Upper lobe of left lung (tissue), 6 donors: ENCODE measurements around the gene SH2D2A. TPM values are rescaled to one million over a fixed set of nuclear protein-coding genes. Genes with fewer than 3 reads are reported as not detected.

Experiments used
- ATAC-seq, 2 donors: fragments of 200-7000 bp; cut with Tn5 transposase; one replicate each; pipeline ENCODE4 v1.9.1; 2022; ENCODE audit warnings: mild to moderate bottlenecking in 2 of 2, moderate library complexity in 2 of 2; ENCODE audit not compliant: low FRiP score in 2 of 2
- DNase-seq, 2 donors: peaks; one replicate each; pipeline ENCODE4 v3.0.0-alpha.2; 2019 to 2020
- H3K27ac ChIP-seq, 4 donors: fragments of 200-600 bp; sonication (generic); one replicate each; pipeline ENCODE4 v1.5.1; 2016 to 2019
- H3K27me3 ChIP-seq, 4 donors: fragments of 200-600 bp; sonication (generic); one replicate each; pipeline ENCODE4 v1.5.1; 2017 to 2019
- H3K36me3 ChIP-seq, 4 donors: fragments of 200-600 bp; sonication (generic); one replicate each; pipeline ENCODE4 v1.5.1; 2016 to 2019
- H3K4me1 ChIP-seq, 4 donors: fragments of 200-600 bp; sonication (generic); one replicate each; pipeline ENCODE4 v1.5.1; 2018 to 2019
- H3K4me3 ChIP-seq, 4 donors: fragments of 200-600 bp; sonication (generic); one replicate each; pipeline ENCODE4 v1.5.1; 2017 to 2019; ENCODE audit warnings: mild to moderate bottlenecking in 2 of 4, moderate library complexity in 1 of 4
- H3K9me3 ChIP-seq, 4 donors: fragments of 200-600 bp; sonication (generic); one replicate each; pipeline ENCODE4 v1.5.1; 2018 to 2019
- EP300 ChIP-seq, 4 donors: sonication (generic); formaldehyde crosslinking; IDR thresholded peaks; one replicate each; pipeline ENCODE4 v1.5.1; 2017; ENCODE audit warnings: antibody characterized with exemption in 4 of 4, control low read depth in 2 of 4
- POLR2A ChIP-seq, 4 donors: fragments of 450-650 bp; IDR thresholded peaks; one replicate each; pipeline ENCODE4 v1.5.1; 2016 to 2017; ENCODE audit warnings: antibody characterized with exemption in 4 of 4, mild to moderate bottlenecking in 2 of 4
- POLR2AphosphoS5 ChIP-seq, 2 donors: sonication (generic); formaldehyde crosslinking; IDR thresholded peaks; one replicate each; pipeline ENCODE4 v1.5.1; 2017; ENCODE audit warnings: antibody characterized with exemption in 2 of 2
- WGBS, 2 donors: methylation state at CpG; one replicate each; pipeline ENCODE4 v1.1.5; 2017 to 2018; 5-methylcytosine and 5-hydroxymethylcytosine counted together
- total RNA-seq, 6 donors: library from RNA; depleted of rRNA in 4 of 6; stranded (reverse); fragments of >200 nt in 4 of 6; gene quantifications; one replicate each; pipeline versions ENCODE4 v1.1.0 to v1.2.1, GENCODE V29; 2016 to 2021
- TF ChIP-seq, protein P1 (sequence below), 6 experiments: fragments of 450-650 bp in 4 of 6; fragments of 200-600 bp in 2 of 6; sonication (generic) in 2 of 6; IDR thresholded peaks; one replicate each; pipeline ENCODE4 v1.5.1; 2016 to 2019; ENCODE audit warnings: antibody characterized with exemption in 6 of 6
- donor health status: DM: no; HTN: no; CAD: no; lungs with moderate emphysema.
- donor health status: DM: no; HTN: yes; CAD: no; lungs with severe emphysema.

Gene SH2D2A
- total RNA-seq, 6 donors from 2014 or later = 2.3 to 8.4 (median 5.0) TPM

DNA sequence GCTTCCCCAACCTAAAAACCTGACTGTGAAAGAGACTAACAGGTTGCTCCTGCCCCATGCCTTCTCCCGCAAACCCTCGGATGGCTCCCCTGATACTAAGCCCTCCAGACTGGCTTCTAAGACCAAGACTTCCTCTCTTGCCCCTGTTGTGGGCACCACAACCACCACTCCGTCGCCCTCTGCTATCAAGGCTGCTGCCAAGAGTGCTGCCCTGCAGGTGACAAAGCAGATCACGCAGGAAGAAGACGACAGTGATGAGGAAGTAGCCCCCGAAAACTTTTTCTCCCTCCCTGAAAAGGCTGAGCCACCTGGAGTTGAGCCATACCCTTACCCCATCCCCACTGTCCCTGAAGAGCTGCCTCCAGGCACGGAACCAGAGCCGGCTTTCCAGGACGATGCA is 30.0 kb downstream of the SH2D2A start:
- Histone ChIP-seq H3K9me3 (no peaks in the 10 kb centered on the region), H3K4me3 (no peak overlapping the region), H3K27me3 (no peaks in the 10 kb centered on the region), H3K36me3 (peaks cover 20 to 86% (median 49%) of the 10 kb centered on the region in 4 donors), H3K27ac (no peak overlapping the region), H3K4me1 (peaks cover 5 to 7% (median 6%) of the 10 kb centered on the region in 4 donors)
- WGBS, 2 donors = 74 to 79% methylated on average over 10 of the region's 10 CpGs
- TF ChIP-seq POLR2A (IDR thresholded peaks at IDR 0.05) = no peak
- TF ChIP-seq, protein P1, sequence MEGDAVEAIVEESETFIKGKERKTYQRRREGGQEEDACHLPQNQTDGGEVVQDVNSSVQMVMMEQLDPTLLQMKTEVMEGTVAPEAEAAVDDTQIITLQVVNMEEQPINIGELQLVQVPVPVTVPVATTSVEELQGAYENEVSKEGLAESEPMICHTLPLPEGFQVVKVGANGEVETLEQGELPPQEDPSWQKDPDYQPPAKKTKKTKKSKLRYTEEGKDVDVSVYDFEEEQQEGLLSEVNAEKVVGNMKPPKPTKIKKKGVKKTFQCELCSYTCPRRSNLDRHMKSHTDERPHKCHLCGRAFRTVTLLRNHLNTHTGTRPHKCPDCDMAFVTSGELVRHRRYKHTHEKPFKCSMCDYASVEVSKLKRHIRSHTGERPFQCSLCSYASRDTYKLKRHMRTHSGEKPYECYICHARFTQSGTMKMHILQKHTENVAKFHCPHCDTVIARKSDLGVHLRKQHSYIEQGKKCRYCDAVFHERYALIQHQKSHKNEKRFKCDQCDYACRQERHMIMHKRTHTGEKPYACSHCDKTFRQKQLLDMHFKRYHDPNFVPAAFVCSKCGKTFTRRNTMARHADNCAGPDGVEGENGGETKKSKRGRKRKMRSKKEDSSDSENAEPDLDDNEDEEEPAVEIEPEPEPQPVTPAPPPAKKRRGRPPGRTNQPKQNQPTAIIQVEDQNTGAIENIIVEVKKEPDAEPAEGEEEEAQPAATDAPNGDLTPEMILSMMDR (IDR thresholded peaks at IDR 0.05) = no peak
- TF ChIP-seq EP300 (IDR thresholded peaks at IDR 0.05) = no peak
- TF ChIP-seq POLR2AphosphoS5 (IDR thresholded peaks at IDR 0.05) = no peak
- DNase-seq = no peak
- no peak for ATAC-seq

DNA sequence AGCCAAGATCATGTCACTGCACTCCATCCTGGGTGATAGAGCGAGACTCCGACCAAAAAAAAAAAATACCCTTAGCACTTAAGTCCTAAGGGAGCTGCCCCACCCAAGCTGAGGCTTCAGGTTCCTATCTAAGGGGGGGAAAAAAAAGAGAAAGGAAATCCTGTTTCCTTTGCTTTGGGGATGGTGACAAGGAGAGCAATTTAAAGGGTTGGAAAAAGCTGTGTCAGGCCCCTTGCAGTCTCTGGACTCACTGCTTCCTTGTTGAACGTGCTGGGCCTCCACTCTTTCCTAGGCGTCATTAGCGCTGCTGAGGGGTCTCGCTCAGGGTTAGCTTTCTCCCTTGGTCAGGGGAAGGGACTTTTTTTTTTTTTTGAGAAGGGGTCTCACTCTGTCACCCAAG is 31.2 kb downstream of the SH2D2A start:
- no peak overlapping the region for H3K27ac ChIP-seq
- no peak for DNase-seq
- H3K9me3 ChIP-seq = no peaks in the 10 kb centered on the region
- no peaks in the 10 kb centered on the region for H3K27me3 ChIP-seq
- WGBS, 2 donors = 84 to 87% methylated on average over 6 of the region's 6 CpGs
- peaks cover 14 to 81% (median 41%) of the 10 kb centered on the region in 4 donors for H3K36me3 ChIP-seq
- no peak overlapping the region for H3K4me3 ChIP-seq
- ATAC-seq = no peak
- TF ChIP-seq POLR2A (IDR thresholded peaks at IDR 0.05) = no peak
- TF ChIP-seq EP300 (IDR thresholded peaks at IDR 0.05) = no peak
- TF ChIP-seq POLR2AphosphoS5 (IDR thresholded peaks at IDR 0.05) = no peak
- TF ChIP-seq, protein P1 (IDR thresholded peaks at IDR 0.05) = no peak
- H3K4me1 ChIP-seq = peaks cover 8 to 12% (median 9%) of the 10 kb centered on the region in 4 donors

DNA sequence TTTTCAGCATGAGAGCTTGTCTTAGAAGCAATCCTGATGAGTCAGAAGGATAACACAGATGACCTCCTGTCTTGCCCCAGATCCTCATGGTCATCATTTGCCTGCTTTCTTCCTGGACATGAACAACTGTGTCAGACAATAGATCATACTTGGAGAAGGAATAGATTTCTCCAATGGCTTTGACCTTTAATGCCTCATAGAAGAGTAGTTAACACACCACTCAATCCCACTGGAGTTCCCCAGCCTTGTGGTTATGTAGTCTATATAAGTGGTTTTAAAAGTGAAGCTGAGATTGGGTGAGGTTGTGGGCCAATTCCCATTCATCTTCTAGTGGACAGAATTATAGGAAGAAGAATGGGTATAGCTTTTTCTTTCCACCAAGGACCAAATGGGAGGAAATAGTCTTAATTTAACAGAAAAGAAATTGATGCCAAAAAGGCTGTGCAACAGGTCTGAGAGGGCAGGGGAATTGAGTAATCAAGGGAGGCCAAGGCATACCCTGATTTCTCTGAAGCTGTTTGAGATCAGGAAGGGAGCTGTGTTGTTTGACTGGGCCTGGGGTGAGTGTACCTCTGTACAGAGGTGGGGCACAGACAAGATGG is 35.0 kb downstream of the SH2D2A start:
- Histone ChIP-seq H3K27me3 (no peaks in the 10 kb centered on the region), H3K27ac (no peak overlapping the region), H3K4me3 (no peak overlapping the region), H3K4me1 (peaks cover 12 to 24% (median 14%) of the 10 kb centered on the region in 4 donors), H3K9me3 (no peaks in the 10 kb centered on the region), H3K36me3 (peaks cover 6 to 53% (median 25%) of the 10 kb centered on the region in 4 donors)
- TF ChIP-seq EP300 (IDR thresholded peaks at IDR 0.05) (no peak), POLR2A (IDR thresholded peaks at IDR 0.05) (no peak), POLR2AphosphoS5 (IDR thresholded peaks at IDR 0.05) (no peak)
- TF ChIP-seq, protein P1 (IDR thresholded peaks at IDR 0.05) = no peak
- ATAC-seq = peak; percentile 40 to 78
- no peak for DNase-seq

DNA sequence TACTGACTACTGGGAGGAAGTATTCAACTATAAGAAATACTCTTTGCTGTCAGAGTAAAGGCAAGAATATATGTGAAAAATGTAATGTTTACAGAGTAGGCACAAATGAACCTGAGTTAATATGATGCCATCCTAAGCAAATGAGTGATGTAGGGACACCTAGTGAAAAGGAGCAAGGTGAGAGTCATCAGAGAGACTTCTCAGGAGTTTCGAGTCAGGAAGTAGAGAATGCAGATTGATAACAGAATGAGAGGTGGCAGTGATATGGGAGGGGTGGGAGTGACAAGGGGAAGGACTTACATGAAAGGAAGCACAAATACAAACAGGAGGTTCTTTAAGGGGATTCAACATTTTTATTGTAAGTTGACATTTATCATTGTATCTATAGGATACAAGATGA is 39.1 kb downstream of the SH2D2A start:
- H3K27me3 ChIP-seq = no peaks in the 10 kb centered on the region
- TF ChIP-seq POLR2AphosphoS5 (IDR thresholded peaks at IDR 0.05) = no peak
- TF ChIP-seq EP300 (IDR thresholded peaks at IDR 0.05) = no peak
- TF ChIP-seq POLR2A (IDR thresholded peaks at IDR 0.05) = no peak
- TF ChIP-seq, protein P1 (IDR thresholded peaks at IDR 0.05) = no peak
- DNase-seq (no peak), ATAC-seq (no peak)
- WGBS, 2 donors = 27 to 28% methylated on average over 1 of the region's 1 CpG
- H3K4me1 ChIP-seq = peaks cover 17 to 34% (median 24%) of the 10 kb centered on the region in 4 donors
- peaks cover 0 to 18% (median 2%) of the 10 kb centered on the region in 4 donors for H3K36me3 ChIP-seq
- H3K27ac ChIP-seq = peak overlapping the region in 1 of 4 donors; percentile 6
- H3K4me3 ChIP-seq = no peak overlapping the region
- no peaks in the 10 kb centered on the region for H3K9me3 ChIP-seq

DNA sequence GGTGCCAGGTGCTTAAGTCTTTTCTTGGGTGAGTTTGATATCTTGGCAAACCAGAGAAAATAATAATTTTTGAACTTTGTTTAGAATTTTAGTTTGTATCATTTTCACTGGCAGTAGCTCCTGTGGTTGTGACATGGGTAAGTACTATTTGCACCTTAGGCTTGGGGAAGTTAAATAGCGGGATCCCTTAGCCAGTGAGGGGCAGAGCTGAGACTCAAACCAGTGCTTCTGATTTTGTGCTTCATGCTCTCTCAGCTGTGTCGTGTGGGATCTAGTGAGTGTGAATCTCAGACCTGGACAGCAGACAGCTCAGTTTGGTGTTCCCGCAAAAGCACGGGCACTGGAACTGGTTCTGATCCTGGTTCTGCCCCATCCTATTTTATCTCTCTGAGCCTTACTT is 39.7 kb downstream of the SH2D2A start:
- peak overlapping the region in 1 of 4 donors; percentile 6 for H3K27ac ChIP-seq
- H3K36me3 ChIP-seq = peaks cover 0 to 15% (median 0%) of the 10 kb centered on the region in 4 donors
- no peaks in the 10 kb centered on the region for H3K9me3 ChIP-seq
- DNase-seq (no peak), ATAC-seq (no peak)
- WGBS, 2 donors = 63 to 75% methylated on average over 4 of the region's 4 CpGs
- peaks cover 16 to 31% (median 24%) of the 10 kb centered on the region in 4 donors for H3K4me1 ChIP-seq
- H3K4me3 ChIP-seq = no peak overlapping the region
- no peaks in the 10 kb centered on the region for H3K27me3 ChIP-seq
- TF ChIP-seq, protein P1 (IDR thresholded peaks at IDR 0.05) = no peak
- TF ChIP-seq POLR2A (IDR thresholded peaks at IDR 0.05) = no peak
- TF ChIP-seq EP300 (IDR thresholded peaks at IDR 0.05) = no peak
- TF ChIP-seq POLR2AphosphoS5 (IDR thresholded peaks at IDR 0.05) = no peak
